IMR-90 (cell line): ENCODE measurements around the gene FNDC1. TPM values are rescaled to one million over a fixed set of nuclear protein-coding genes. Genes with fewer than 3 reads are reported as not detected.

Source experiments
- ATAC-seq: fragments of 200-7000 bp; cut with Tn5 transposase; 2 replicates; pipeline ENCODE4 v1.9.1; 2020; ENCODE audit warnings: low read depth, mild to moderate bottlenecking, moderate library complexity
- BruUV-seq: library from RNA; stranded (reverse); fragments of 400-500 nt; replicated peaks from 2 replicates; lab custom pipeline; 2021; lab: Mats Ljungman, UMichigan
- CTCF ChIA-PET: fragments of 300-600 bp; formaldehyde crosslinking; extraction: SDS; loops from one replicate; lab custom pipeline; 2021; ENCODE audit warnings: antibody characterized with exemption; lab: Yijun Ruan, JAX
- POLR2A ChIA-PET: fragments of 300-600 bp; sonication (Branson Sonifier 250); formaldehyde crosslinking; loops from one replicate; lab custom pipeline; 2022; ENCODE audit warnings: antibody characterized with exemption; ENCODE audit not compliant: unreplicated experiment; lab: Charles Lee
- DNase-seq: peaks from one replicate; pipeline ENCODE4 v3.0.0; 2013
- H2AFZ ChIP-seq: replicated peaks from 2 replicates; pipeline ENCODE3; 2013; ENCODE audit warnings: low read length, mild to moderate bottlenecking; ENCODE audit not compliant: poor library complexity
- H2AK5ac ChIP-seq: 2 replicates; pipeline ENCODE4 v1.6.1; 2013; ENCODE audit warnings: low read depth, low read length, inconsistent platforms
- H2AK9ac ChIP-seq: replicated peaks from 2 replicates; pipeline ENCODE3; 2013; ENCODE audit warnings: mild to moderate bottlenecking, low read depth, low read length, moderate library complexity; ENCODE audit not compliant: poor library complexity
- H2BK120ac ChIP-seq: 2 replicates; pipeline ENCODE4 v1.6.1; 2013; ENCODE audit warnings: low read depth, low read length, inconsistent platforms
- H2BK15ac ChIP-seq: 3 replicates; pipeline ENCODE4 v1.6.1; 2013; ENCODE audit warnings: low read depth, low read length, inconsistent platforms
- H2BK20ac ChIP-seq: 2 replicates; pipeline ENCODE4 v1.6.1; 2013; ENCODE audit warnings: low read depth, mild to moderate bottlenecking, inconsistent platforms, low read length, moderate library complexity
- H2BK5ac ChIP-seq: 2 replicates; pipeline ENCODE4 v1.6.1; 2013; ENCODE audit warnings: mild to moderate bottlenecking, low read depth, low read length, inconsistent platforms; ENCODE audit not compliant: poor library complexity, severe bottlenecking
- H3K14ac ChIP-seq: replicated peaks from 2 replicates; pipeline ENCODE4 v1.6.1; 2013; ENCODE audit warnings: low read depth, low read length, inconsistent platforms
- H3K18ac ChIP-seq: 2 replicates; pipeline ENCODE4 v1.6.1; 2013; ENCODE audit warnings: low read depth, low read length, control low read depth
- H3K23ac ChIP-seq: 2 replicates; pipeline ENCODE4 v1.6.1; 2013; ENCODE audit warnings: low read depth, low read length, inconsistent platforms
- H3K27ac ChIP-seq: 2 replicates; pipeline ENCODE4 v1.5.1; 2013; ENCODE audit warnings: mild to moderate bottlenecking, control low read depth, low read length; ENCODE audit not compliant: insufficient read depth
- H3K27me3 ChIP-seq: 2 replicates; pipeline ENCODE4 v1.6.1; 2013; ENCODE audit warnings: low read length; ENCODE audit not compliant: control insufficient read depth, insufficient read depth
- H3K36me3 ChIP-seq: 2 replicates; pipeline ENCODE4 v1.6.1; 2013; ENCODE audit warnings: low read length, mixed read lengths; ENCODE audit not compliant: control insufficient read depth, insufficient read depth
- H3K4ac ChIP-seq: 2 replicates; pipeline ENCODE4 v1.6.1; 2013; ENCODE audit warnings: low read depth, low read length, inconsistent platforms
- H3K4me1 ChIP-seq: 2 replicates; pipeline ENCODE4 v1.6.1; 2013; ENCODE audit warnings: low read length, mixed read lengths; ENCODE audit not compliant: control insufficient read depth, insufficient read depth
- H3K4me2 ChIP-seq: 2 replicates; pipeline ENCODE4 v1.6.1; 2013; ENCODE audit warnings: low read depth, mild to moderate bottlenecking, control low read depth, low read length, moderate library complexity
- H3K4me3 ChIP-seq: 2 replicates; pipeline ENCODE4 v1.5.1; 2013; ENCODE audit warnings: low read depth, mild to moderate bottlenecking, control low read depth, low read length, moderate library complexity; ENCODE audit not compliant: insufficient read depth
- H3K56ac ChIP-seq: 2 replicates; pipeline ENCODE4 v1.6.1; 2013; ENCODE audit warnings: low read length, inconsistent platforms; ENCODE audit not compliant: insufficient read depth; ENCODE audit errors: extremely low read depth
- H3K79me1 ChIP-seq, 2 experiments: 2 replicates each; pipeline ENCODE4 v1.6.1; 2013; ENCODE audit warnings: low read length in 2 of 2, inconsistent platforms in 1 of 2, low read depth in 1 of 2
- H3K9ac ChIP-seq: 2 replicates; pipeline ENCODE4 v1.6.1; 2013; ENCODE audit warnings: low read depth, low read length, control low read depth
- H3K9me1 ChIP-seq: 2 replicates; pipeline ENCODE4 v1.6.1; 2013; ENCODE audit warnings: low read length, inconsistent platforms; ENCODE audit not compliant: insufficient read depth
- H3K9me3 ChIP-seq: 2 replicates; pipeline ENCODE4 v1.6.1; 2013; ENCODE audit warnings: low read length; ENCODE audit not compliant: control insufficient read depth, insufficient read depth
- H4K20me1 ChIP-seq: 2 replicates; pipeline ENCODE4 v1.6.1; 2013; ENCODE audit warnings: low read length, inconsistent platforms; ENCODE audit not compliant: insufficient read depth
- H4K5ac ChIP-seq: 2 replicates; pipeline ENCODE4 v1.6.1; 2013; ENCODE audit warnings: mild to moderate bottlenecking, low read depth, low read length, control low read depth
- H4K8ac ChIP-seq, 2 experiments: 2 replicates each; pipeline ENCODE4 v1.6.1; 2013; ENCODE audit warnings: low read depth in 2 of 2, low read length in 2 of 2, control low read depth in 1 of 2, inconsistent platforms in 1 of 2
- H4K91ac ChIP-seq: 2 replicates; pipeline ENCODE4 v1.6.1; 2013; ENCODE audit warnings: low read depth, low read length, inconsistent platforms; ENCODE audit not compliant: insufficient read depth
- ELK1 ChIP-seq: fragments of 150-350 bp; IDR thresholded peaks from 2 replicates; pipeline ENCODE4 v1.6.1; 2016; ENCODE audit warnings: low read depth, mild to moderate bottlenecking, low read length, moderate library complexity, borderline replicate concordance
- MXI1 ChIP-seq: IDR thresholded peaks from 2 replicates; pipeline ENCODE4 v1.6.1; 2012; ENCODE audit warnings: low read depth, mild to moderate bottlenecking, low read length, moderate library complexity, borderline replicate concordance
- NFE2L2 ChIP-seq: fragments of 150-350 bp; IDR thresholded peaks from 2 replicates; pipeline ENCODE4 v1.6.1; 2016; ENCODE audit warnings: low read depth, mild to moderate bottlenecking, low read length
- RCOR1 ChIP-seq: IDR thresholded peaks from 2 replicates; pipeline ENCODE4 v1.6.1; 2012; ENCODE audit warnings: mild to moderate bottlenecking, low read length, improper control_type of control experiment; ENCODE audit not compliant: insufficient replicate concordance
- USF2 ChIP-seq: fragments of 150-350 bp; IDR thresholded peaks from 2 replicates; pipeline ENCODE4 v1.6.1; 2017; ENCODE audit warnings: mild to moderate bottlenecking, antibody characterized with exemption, low read length, low read depth
- WGBS, 2 experiments: methylation state at CpG; one replicate each; pipeline versions ENCODE4 v1.1.5 to v1.1.7; 2013; ENCODE audit warnings: missing lambda C conversion rate in 2 of 2; ENCODE audit not compliant: insufficient read length in 1 of 2; ENCODE audit errors: extremely low coverage in 2 of 2; 5-methylcytosine and 5-hydroxymethylcytosine counted together
- dilution Hi-C: fragments of 300-500 bp; cut with HindIII; formaldehyde crosslinking; loops from one replicate; pipeline ENCODE4 v1.14.3; 2018; ENCODE audit warnings: low sequenced_read_pairs; ENCODE audit not compliant: unreplicated experiment
- in situ Hi-C: fragments of 300-500 bp; cut with MboI; formaldehyde crosslinking; loops from 3 replicates; pipeline ENCODE4 v1.14.3; 2019; ENCODE audit warnings: low sequenced_read_pairs, inconsistent platforms, mixed read lengths
- intact Hi-C: fragments of 100-400 bp; cut with micrococcal nuclease; formaldehyde crosslinking; loops from 2 replicates; pipeline ENCODE4 v1.10.0; 2022
- polyA plus RNA-seq, 3 experiments: library from polyadenylated mRNA; depleted of rRNA; stranded (reverse); fragments of >200 nt; gene quantifications; 2 replicates each; pipeline ENCODE4 v1.2.3, GENCODE V29; 2012; ENCODE audit warnings: low replicate concordance in 1 of 3
- total RNA-seq: library from RNA; depleted of rRNA; stranded (reverse); fragments of >200 nt; gene quantifications from 2 replicates; pipeline ENCODE4 v1.2.3, GENCODE V29; 2012

Gene FNDC1
- total and polyA plus RNA-seq, 2 of the 4 experiments (the other 2 are of a cell fraction) = 0.03 TPM; not detected in 1

- Histone ChIP-seq H2AFZ (peak overlapping the region; percentile 51), H3K27ac (no peak overlapping the region), H4K20me1 (no peaks in the 10 kb centered on the region), H3K4ac (no peak overlapping the region), H4K5ac (no peak overlapping the region), H4K91ac (no peak overlapping the region), H3K4me1 (no peaks in the 10 kb centered on the region), H2BK120ac (no peak overlapping the region), H3K56ac (no peak overlapping the region), H2BK5ac (no peak overlapping the region), H3K27me3 (peaks cover 17% of the 10 kb centered on the region), H3K79me1 (no peaks in the 10 kb centered on the region), H2AK5ac (no peak overlapping the region), H2AK9ac (no peak overlapping the region), H3K9me3 (no peaks in the 10 kb centered on the region), H2BK20ac (no peak overlapping the region), H3K9ac (no peak overlapping the region), H3K36me3 (no peaks in the 10 kb centered on the region), H3K18ac (no peak overlapping the region), H3K14ac (no peak overlapping the region), H3K23ac (no peak overlapping the region), H4K8ac (no peak overlapping the region), H3K9me1 (no peaks in the 10 kb centered on the region), H3K4me2 (no peak overlapping the region), H3K4me3 (no peak overlapping the region), H2BK15ac (no peak overlapping the region)
- dilution Hi-C loops = no loop called here
- ChIA-PET POLR2A (no interaction called here), CTCF (interaction anchor here (0.6 kb wide), 1 partner anchor 8 kb away, joined by 3 read pairs; no protein-coding TSS in a partner anchor)
- in situ Hi-C loops = no loop called here
- 33% methylated on average over 3 of the region's 5 CpGs; no CpG with 5 or more reads in 1 of the 2 experiments for WGBS, 2 experiments
- intact Hi-C loops = no loop called here
- ATAC-seq (no peak), DNase-seq (no peak)
- TF ChIP-seq MXI1 (no peak), RCOR1 (no peak), NFE2L2 (no peak), ELK1 (no peak), USF2 (no peak)
- BruUV-seq = no TSS peak
Observed at GRCh38 chr6:159125951-159126352, 43.2 kb upstream of the FNDC1 start.
